Caco-2 (cell line): ENCODE results near the gene SPRR3. TPM values are rescaled to one million over a fixed set of nuclear protein-coding genes. Genes with fewer than 3 reads are reported as not detected.

Experiments used
- BruUV-seq: library from RNA; stranded (reverse); fragments of 400-500 nt; replicated peaks from 2 replicates; lab custom pipeline; 2021; lab: Mats Ljungman, UMichigan
- CTCF ChIA-PET: fragments of 300-600 bp; sonication (Branson Sonifier 250); formaldehyde crosslinking; loops from one replicate; lab custom pipeline; 2022; ENCODE audit warnings: antibody characterized with exemption; lab: Charles Lee
- POLR2A ChIA-PET: fragments of 300-600 bp; sonication (Branson Sonifier 250); formaldehyde crosslinking; loops from one replicate; lab custom pipeline; 2022; ENCODE audit warnings: antibody characterized with exemption; lab: Charles Lee
- DNase-seq, 2 experiments: peaks; one replicate each; pipeline versions ENCODE4 v3.0.0 to v3.0.0-alpha.2; 2020 to 2022
- H3K27me3 ChIP-seq: replicated peaks from 2 replicates; pipeline ENCODE4 v1.6.0; 2011; ENCODE audit warnings: low read length; ENCODE audit not compliant: control insufficient read depth, insufficient read depth
- H3K36me3 ChIP-seq: 2 replicates; pipeline ENCODE4 v1.5.1; 2011; ENCODE audit warnings: low read length; ENCODE audit not compliant: control insufficient read depth, insufficient read depth
- H3K4me1 ChIP-seq: fragments of 250-450 bp; sonication (Bioruptor Pico); 2 replicates; pipeline ENCODE4 v1.5.1; 2020; ENCODE audit warnings: mild to moderate bottlenecking
- H3K4me3 ChIP-seq: 2 replicates; pipeline ENCODE4 v1.5.1; 2011; ENCODE audit warnings: low read depth, mild to moderate bottlenecking, control low read depth, low read length
- H3K9me3 ChIP-seq: fragments of 250-450 bp; sonication (Bioruptor Pico); 2 replicates; pipeline ENCODE4 v1.5.1; 2020; ENCODE audit warnings: mild to moderate bottlenecking, moderate library complexity
- H3K27ac Mint-ChIP-seq: one replicate; pipeline ENCODE4 v1.8.0; 2022; ENCODE audit warnings: mixed read lengths; ENCODE audit not compliant: unreplicated experiment
- H3K27me3 Mint-ChIP-seq: one replicate; pipeline ENCODE4 v1.8.0; 2022; ENCODE audit warnings: mixed read lengths; ENCODE audit not compliant: insufficient read depth, unreplicated experiment
- H3K36me3 Mint-ChIP-seq: one replicate; pipeline ENCODE4 v1.8.0; 2022; ENCODE audit warnings: mild to moderate bottlenecking, mixed read lengths; ENCODE audit not compliant: insufficient read depth, unreplicated experiment
- H3K4me1 Mint-ChIP-seq: one replicate; pipeline ENCODE4 v1.8.0; 2022; ENCODE audit warnings: low read depth, mixed read lengths; ENCODE audit not compliant: unreplicated experiment
- H3K4me3 Mint-ChIP-seq: one replicate; pipeline ENCODE4 v1.8.0; 2022; ENCODE audit warnings: mild to moderate bottlenecking, moderate library complexity, mixed read lengths; ENCODE audit not compliant: unreplicated experiment
- H3K9me3 Mint-ChIP-seq: one replicate; pipeline ENCODE4 v1.8.0; 2022; ENCODE audit warnings: mixed read lengths; ENCODE audit not compliant: unreplicated experiment
- intact Hi-C: fragments of 100-400 bp; cut with micrococcal nuclease; formaldehyde crosslinking; loops from one replicate; pipeline ENCODE4 v1.10.0; 2022; ENCODE audit not compliant: unreplicated experiment
- total RNA-seq: library from RNA; stranded (reverse); gene quantifications from 2 replicates; pipeline ENCODE4 v1.2.3, GENCODE V29; 2022
- TF ChIP-seq, protein P1 (sequence below), 2 experiments: fragments of 200-600 bp in 1 of 2; IDR thresholded peaks; 1 replicate in 1 of 2; 2 replicates in 1 of 2; pipeline versions ENCODE4 v1.5.1 to v1.8.0; 2011 to 2022; ENCODE audit warnings: antibody characterized with exemption in 1 of 2, control low read depth in 1 of 2, inconsistent platforms in 1 of 2, low read depth in 1 of 2, low read length in 1 of 2, mild to moderate bottlenecking in 1 of 2, moderate library complexity in 1 of 2; ENCODE audit not compliant: insufficient read depth in 1 of 2, severe bottlenecking in 1 of 2, unreplicated experiment in 1 of 2

SPRR3 gene
- total RNA-seq, 1 experiment from 2014 or later: 0.70 TPM

DNA sequence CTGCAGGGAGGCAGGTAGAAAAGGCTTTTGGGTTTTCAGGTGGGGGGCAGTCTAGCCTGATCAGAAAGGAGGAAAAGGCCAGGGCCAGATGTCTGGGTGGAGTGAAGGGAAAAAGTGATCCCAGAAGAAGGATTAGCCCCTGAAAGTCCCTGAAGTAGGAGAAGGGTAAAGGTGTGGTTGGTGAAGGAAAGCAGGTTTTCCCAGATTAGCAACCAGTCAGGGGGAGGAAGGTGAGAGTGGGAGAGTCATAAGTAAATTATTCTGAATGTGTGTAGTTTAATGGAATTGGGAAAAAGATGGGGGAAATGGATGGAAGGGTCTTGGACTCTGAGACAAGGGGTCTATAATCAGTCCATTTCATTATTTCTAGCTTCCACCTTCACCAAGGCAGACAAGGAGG lies 18.3 kb upstream of the SPRR3 start:
- no peak for DNase-seq
- CTCF ChIA-PET: no interaction called here
- H3K36me3 ChIP-seq: no peaks in the 10 kb centered on the region
- TF ChIP-seq, protein P1, sequence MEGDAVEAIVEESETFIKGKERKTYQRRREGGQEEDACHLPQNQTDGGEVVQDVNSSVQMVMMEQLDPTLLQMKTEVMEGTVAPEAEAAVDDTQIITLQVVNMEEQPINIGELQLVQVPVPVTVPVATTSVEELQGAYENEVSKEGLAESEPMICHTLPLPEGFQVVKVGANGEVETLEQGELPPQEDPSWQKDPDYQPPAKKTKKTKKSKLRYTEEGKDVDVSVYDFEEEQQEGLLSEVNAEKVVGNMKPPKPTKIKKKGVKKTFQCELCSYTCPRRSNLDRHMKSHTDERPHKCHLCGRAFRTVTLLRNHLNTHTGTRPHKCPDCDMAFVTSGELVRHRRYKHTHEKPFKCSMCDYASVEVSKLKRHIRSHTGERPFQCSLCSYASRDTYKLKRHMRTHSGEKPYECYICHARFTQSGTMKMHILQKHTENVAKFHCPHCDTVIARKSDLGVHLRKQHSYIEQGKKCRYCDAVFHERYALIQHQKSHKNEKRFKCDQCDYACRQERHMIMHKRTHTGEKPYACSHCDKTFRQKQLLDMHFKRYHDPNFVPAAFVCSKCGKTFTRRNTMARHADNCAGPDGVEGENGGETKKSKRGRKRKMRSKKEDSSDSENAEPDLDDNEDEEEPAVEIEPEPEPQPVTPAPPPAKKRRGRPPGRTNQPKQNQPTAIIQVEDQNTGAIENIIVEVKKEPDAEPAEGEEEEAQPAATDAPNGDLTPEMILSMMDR (IDR thresholded peaks at IDR 0.05; ENCODE audit: insufficient read depth in 1 of 2, low read depth in 1 of 2, low read length in 1 of 2, severe bottlenecking in 1 of 2, unreplicated experiment in 1 of 2): no peak
- H3K9me3 Mint-ChIP-seq: no peaks in the 10 kb centered on the region
- intact Hi-C loops: no loop called here
- H3K4me1 Mint-ChIP-seq: no peaks in the 10 kb centered on the region
- peaks cover 2% of the 10 kb centered on the region; the same call in 1 of the 2 replicates for H3K27me3 ChIP-seq
- H3K27ac Mint-ChIP-seq: no peak overlapping the region
- H3K4me1 ChIP-seq: no peaks in the 10 kb centered on the region
- H3K9me3 ChIP-seq: peaks cover 3% of the 10 kb centered on the region; the same call in 1 of the 2 replicates
- POLR2A ChIA-PET: interaction anchor here (0.6 kb wide), 1 partner anchor 744 kb away, joined by 4 read pairs; the partner anchor contains the start of gene INTS3
- H3K36me3 Mint-ChIP-seq: no peaks in the 10 kb centered on the region
- H3K4me3 Mint-ChIP-seq: no peak overlapping the region
- no peak overlapping the region for H3K4me3 ChIP-seq
- peaks cover 23% of the 10 kb centered on the region for H3K27me3 Mint-ChIP-seq
- no TSS peak for BruUV-seq

DNA sequence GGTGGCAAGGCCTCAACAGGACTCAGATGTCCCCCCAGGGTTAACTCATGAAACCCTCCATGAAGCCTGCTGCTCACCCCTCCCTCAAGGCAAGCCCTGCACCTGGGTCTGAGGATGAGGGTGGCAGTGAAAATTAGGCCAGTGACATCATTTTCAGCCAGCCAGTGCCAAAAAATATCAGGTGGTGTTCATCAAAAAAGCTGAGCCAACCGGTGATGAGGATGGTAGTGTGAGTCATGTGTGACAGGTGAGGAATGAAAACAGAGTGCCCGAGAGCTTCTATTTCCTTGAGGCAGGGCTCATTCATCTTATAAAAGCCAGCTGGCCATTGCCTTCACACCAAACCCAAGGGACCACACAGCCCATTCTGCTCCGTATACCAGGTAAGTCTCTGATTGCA lies 17.8 kb upstream of the SPRR3 start, which contains the start of gene SPRR1A:
TSS of gene SPRR1A (plus strand) at position 339 of the 400 bp plus-strand sequence. CDS start 1,150 bp downstream, outside the sequence.
- Mint-ChIP-seq H3K4me3 (no peak within 1 kb of the TSS), H3K4me1 (no peaks in the 10 kb centered on the region), H3K9me3 (no peaks in the 10 kb centered on the region), H3K27ac (no peak within 1 kb of the TSS), H3K27me3 (peaks cover 23% of the 10 kb centered on the region), H3K36me3 (no peaks in the 10 kb centered on the region)
- TF ChIP-seq, protein P1 (IDR thresholded peaks at IDR 0.05; ENCODE audit: insufficient read depth in 1 of 2, low read depth in 1 of 2, low read length in 1 of 2, severe bottlenecking in 1 of 2, unreplicated experiment in 1 of 2): no peak
- Histone ChIP-seq H3K4me3 (no peak within 1 kb of the TSS), H3K9me3 (peaks cover 5% of the 10 kb centered on the region; the same call in 1 of the 2 replicates), H3K4me1 (no peaks in the 10 kb centered on the region), H3K36me3 (no peaks in the 10 kb centered on the region), H3K27me3 (peaks cover 2% of the 10 kb centered on the region; the same call in 1 of the 2 replicates)
- BruUV-seq: no TSS peak
- DNase-seq: no peak
- POLR2A ChIA-PET: interaction anchor here (0.6 kb wide), 1 partner anchor 744 kb away, joined by 4 read pairs; the partner anchor contains the start of gene INTS3
- CTCF ChIA-PET: no interaction called here
- intact Hi-C loops: no loop called here

DNA sequence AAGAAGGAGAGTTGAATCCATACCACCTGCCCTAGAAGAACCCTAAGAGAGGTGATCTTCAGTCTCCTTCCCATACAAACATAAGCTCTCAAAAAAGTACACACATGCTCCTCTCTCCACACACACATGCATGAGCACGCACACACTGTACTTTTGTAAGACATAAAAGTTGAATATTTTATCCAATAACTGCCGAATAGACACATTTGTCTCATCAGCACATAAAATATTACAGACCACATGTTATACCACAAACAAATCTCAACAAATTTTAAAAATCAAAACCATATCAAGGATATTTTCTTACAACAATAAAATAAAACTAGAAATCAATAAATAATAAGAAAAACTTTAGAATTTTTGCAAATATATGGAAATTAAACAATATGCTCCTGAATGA lies 15.0 kb upstream of the SPRR3 start:
- Mint-ChIP-seq H3K27ac (no peak overlapping the region), H3K9me3 (no peaks in the 10 kb centered on the region), H3K4me3 (no peak overlapping the region), H3K36me3 (no peaks in the 10 kb centered on the region), H3K27me3 (peaks cover 21% of the 10 kb centered on the region), H3K4me1 (no peaks in the 10 kb centered on the region)
- no peaks in the 10 kb centered on the region for H3K4me1 ChIP-seq
- CTCF ChIA-PET: no interaction called here
- H3K4me3 ChIP-seq: no peak overlapping the region
- H3K27me3 ChIP-seq: peaks cover 2% of the 10 kb centered on the region; the same call in 1 of the 2 replicates
- no TSS peak for BruUV-seq
- no peaks in the 10 kb centered on the region for H3K36me3 ChIP-seq
- peaks cover 5% of the 10 kb centered on the region; the same call in 1 of the 2 replicates for H3K9me3 ChIP-seq
- DNase-seq: no peak
- POLR2A ChIA-PET: no interaction called here
- intact Hi-C loops: no loop called here
- TF ChIP-seq, protein P1 (IDR thresholded peaks at IDR 0.05; ENCODE audit: insufficient read depth in 1 of 2, low read depth in 1 of 2, low read length in 1 of 2, severe bottlenecking in 1 of 2, unreplicated experiment in 1 of 2): no peak
